ES-I3 (cell line): ENCODE results near the gene PPA1.
"Not testable (repeated sequence)": the region's sequence is repeated elsewhere in the genome, so short reads cannot be mapped to it uniquely, and the experiment has no call there.

Source experiments
- H3K36me3 ChIP-seq: 2 replicates; pipeline ENCODE4 v1.6.1; 2013; ENCODE audit warnings: mild to moderate bottlenecking, low read length, control low read depth, moderate library complexity; ENCODE audit not compliant: insufficient read depth
- H3K4me1 ChIP-seq: 2 replicates; pipeline ENCODE4 v1.6.1; 2013; ENCODE audit warnings: mild to moderate bottlenecking, control low read depth, low read length; ENCODE audit not compliant: insufficient read depth
- H3K9ac ChIP-seq: 2 replicates; pipeline ENCODE4 v1.6.1; 2013; ENCODE audit warnings: low read depth, mild to moderate bottlenecking, low read length, moderate library complexity
- H3K9me3 ChIP-seq: 2 replicates; pipeline ENCODE4 v1.6.1; 2013; ENCODE audit warnings: mild to moderate bottlenecking, low read length, moderate library complexity; ENCODE audit not compliant: control insufficient read depth, insufficient read depth

Gene PPA1

DNA sequence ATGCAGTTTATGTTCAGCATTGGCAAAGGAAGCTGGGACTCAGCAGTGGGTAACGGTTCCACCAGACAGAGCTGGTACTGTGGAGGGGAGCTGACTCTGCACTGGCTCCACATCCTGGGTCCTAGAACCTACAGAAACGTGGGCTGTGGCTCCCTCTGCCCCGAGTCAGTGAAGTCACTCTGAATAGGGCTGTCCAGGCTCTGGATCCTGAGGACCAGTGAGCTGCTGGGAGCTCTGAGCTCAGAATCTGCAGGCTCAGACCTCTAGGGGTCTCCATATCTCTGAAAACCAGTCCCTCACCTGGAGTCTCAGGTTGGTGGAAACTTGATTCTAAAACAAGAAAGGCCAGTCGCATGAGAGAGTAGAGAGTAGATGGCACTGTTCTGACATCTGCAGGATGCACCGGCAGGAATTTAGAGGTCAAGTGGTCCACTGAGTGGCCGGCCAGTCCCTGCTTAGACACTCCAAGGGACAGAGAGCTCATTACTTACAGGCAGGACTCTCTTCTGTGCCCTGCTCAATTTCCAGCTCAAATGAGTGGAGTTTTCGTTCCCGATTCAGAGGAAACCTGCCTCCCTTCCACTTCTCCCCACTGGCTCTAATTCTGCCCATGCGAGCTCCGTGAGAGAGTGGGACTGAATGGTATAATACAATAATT, 31.9 kb upstream of the PPA1 start:
- Histone ChIP-seq H3K36me3 (no peaks in the 10 kb centered on the region), H3K9ac (no peak overlapping the region), H3K4me1 (no peaks in the 10 kb centered on the region), H3K9me3 (no peaks in the 10 kb centered on the region; the same call in 1 of the 2 replicates)

DNA sequence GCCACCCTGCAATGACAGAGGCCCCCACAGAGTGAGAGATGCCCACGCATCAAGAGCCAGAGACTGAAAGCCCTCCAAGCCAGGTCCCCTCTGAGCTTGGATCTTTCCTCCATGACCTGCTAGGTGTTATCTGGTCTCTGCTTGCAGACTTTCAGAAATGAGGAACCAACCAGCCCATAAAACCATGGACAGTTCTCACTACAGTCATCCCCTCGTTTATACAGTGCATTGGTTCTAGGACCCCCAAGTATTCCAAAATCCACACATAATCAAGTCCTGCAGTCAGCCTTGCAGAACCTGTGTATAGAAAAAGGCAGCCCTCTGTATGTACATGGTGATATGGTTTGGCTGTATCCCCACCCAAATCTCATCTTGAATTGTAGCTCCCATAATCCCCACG, 27.5 kb upstream of the PPA1 start:
- Histone ChIP-seq H3K4me1 (no peaks in the 10 kb centered on the region), H3K9ac (no peak overlapping the region), H3K9me3 (no peaks in the 10 kb centered on the region; the same call in 1 of the 2 replicates), H3K36me3 (no peaks in the 10 kb centered on the region)

- Histone ChIP-seq H3K36me3 (no peaks in the 10 kb centered on the region), H3K9ac (no peak overlapping the region), H3K4me1 (no peaks in the 10 kb centered on the region), H3K9me3 (no peaks in the 10 kb centered on the region; the same call in 1 of the 2 replicates)
Observed at GRCh38 chr10:70260259-70260658, 27.0 kb upstream of the PPA1 start.

- no peaks in the 10 kb centered on the region for H3K36me3 ChIP-seq
- no peak overlapping the region for H3K9ac ChIP-seq
- no peaks in the 10 kb centered on the region; the same call in 1 of the 2 replicates for H3K9me3 ChIP-seq
- H3K4me1 ChIP-seq: no peaks in the 10 kb centered on the region
Observed at GRCh38 chr10:70258216-70258615, 25.0 kb upstream of the PPA1 start.

GRCh38 chr10:70257816-70258215, 24.6 kb upstream of the PPA1 start:
- H3K36me3 ChIP-seq, H3K9me3 ChIP-seq, H3K9ac ChIP-seq, H3K4me1 ChIP-seq: not testable (repeated sequence)

GRCh38 chr10:70256463-70256862, 23.2 kb upstream of the PPA1 start:
- H3K36me3 ChIP-seq: no peaks in the 10 kb centered on the region
- H3K9ac ChIP-seq: no peak overlapping the region
- H3K4me1 ChIP-seq: no peaks in the 10 kb centered on the region
- H3K9me3 ChIP-seq: no peaks in the 10 kb centered on the region; the same call in 1 of the 2 replicates

DNA sequence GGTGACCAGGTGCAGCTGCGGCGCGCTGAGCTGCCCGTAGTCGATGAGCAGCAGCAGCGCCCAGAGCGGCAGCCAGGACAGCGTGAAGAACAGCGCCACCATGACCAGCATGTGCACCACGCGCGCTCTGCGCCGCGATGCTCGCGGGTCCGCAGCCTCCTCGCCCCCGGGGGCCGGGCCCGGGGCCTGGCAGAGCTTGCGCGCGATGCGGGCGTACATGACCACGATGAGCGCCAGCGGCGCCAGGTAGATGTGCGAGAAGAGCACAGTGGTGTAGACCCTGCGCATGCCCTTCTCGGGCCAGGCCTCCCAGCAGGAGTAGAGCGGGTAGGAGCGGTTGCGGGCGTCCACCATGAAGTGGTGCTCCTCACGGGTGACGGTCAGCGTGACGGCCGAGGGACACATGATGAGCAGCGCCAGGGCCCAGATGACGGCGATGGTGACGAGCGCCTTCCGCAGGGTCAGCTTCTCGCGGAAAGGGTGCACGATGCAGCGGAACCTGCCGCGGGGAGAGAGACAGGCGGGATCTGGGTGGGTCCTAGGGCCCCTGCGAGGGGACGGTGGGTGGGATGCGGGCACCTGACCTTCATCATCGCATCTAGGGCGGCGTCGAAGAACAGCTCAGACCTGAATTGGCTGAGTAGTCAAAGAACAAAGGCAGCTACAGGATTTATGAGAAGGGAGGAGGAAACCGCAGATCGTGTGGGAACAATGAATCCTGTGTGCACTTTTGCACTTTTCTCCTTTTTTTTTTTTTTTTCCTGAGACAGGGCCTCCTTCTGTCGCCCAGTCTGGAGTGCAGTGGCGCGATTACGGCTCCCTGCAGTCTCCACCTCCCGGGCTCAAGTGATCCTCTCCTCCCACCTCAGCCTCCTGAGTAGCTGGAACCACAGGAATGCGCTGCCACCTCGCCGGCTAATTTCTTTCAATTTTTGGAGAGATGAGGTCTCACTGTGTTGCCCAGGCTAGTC, 22.4 kb upstream of the PPA1 start:
- Histone ChIP-seq H3K9ac (no peak overlapping the region), H3K36me3 (no peaks in the 10 kb centered on the region), H3K4me1 (no peaks in the 10 kb centered on the region), H3K9me3 (no peaks in the 10 kb centered on the region)

DNA sequence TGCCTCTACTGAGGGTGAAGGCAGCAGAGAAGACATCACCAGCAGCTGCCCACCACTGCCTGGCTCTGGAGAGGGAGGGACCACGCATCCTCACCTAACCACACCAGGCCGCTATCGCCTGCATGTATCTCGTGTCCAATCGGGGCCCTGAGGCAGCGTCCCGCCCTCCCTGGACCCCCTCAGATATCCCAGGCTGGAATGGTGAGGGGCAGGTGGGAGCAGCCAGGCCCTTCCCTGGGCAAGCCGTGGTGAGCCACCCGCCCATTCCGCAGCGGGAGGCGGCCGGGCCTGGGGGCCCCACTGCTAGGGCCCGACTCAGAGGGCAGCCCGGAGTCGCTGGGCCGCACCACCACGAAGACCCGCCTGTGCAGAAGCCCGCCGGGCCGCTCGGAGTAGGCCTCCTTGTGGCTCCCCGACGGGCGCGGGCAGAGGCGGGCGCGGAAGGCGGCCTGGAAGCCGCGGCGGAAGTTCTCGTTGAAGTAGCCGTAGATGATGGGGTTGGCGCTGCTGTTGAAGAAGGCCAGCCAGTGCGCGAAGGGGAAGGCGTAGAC, 21.6 kb upstream of the PPA1 start:
- no peak overlapping the region for H3K9ac ChIP-seq
- no peaks in the 10 kb centered on the region for H3K36me3 ChIP-seq
- no peaks in the 10 kb centered on the region for H3K9me3 ChIP-seq
- H3K4me1 ChIP-seq: no peaks in the 10 kb centered on the region

DNA sequence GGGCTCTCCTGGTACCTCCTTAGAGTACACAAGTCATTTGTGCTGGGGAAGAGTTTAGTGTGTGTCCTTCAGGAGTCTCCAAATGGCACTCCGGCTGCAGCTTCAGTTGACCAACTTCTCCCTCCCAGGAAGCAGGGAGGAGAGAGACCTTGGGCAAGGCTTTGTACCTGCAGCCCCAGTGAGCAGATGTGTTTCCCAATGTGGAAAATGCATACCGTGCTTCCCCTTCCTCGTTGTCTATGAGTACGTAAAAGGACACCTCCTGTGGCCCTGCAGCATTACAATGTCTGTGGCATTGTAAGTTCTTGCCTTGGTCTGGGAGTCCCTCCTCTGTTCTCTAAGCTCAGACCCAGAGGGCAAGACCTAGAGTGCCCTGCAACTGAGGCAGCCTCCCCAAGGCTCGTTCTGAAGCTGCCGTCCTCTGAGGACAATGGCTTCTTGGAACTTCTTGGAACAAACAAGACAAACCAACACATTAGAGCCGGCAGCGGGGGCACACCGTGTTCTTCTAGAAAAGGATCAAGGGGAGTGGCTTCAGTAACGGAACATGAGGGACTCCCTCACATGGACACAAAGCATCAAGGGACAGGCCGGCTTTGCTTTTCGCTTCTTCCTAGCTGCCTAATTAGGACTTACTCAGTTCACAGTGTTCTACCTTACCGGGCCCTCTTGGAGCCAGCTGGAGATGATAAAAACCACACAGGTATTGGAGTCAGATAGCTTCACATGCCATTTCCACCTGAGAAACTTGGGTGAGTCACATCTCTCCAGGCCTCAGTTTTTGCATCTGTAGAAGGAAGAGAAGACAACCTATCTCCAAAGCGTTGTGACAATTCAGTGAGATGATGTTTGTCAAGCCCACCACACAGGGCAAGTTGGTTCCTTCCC, 20.9 kb upstream of the PPA1 start:
- no peaks in the 10 kb centered on the region for H3K9me3 ChIP-seq
- no peaks in the 10 kb centered on the region for H3K36me3 ChIP-seq
- H3K9ac ChIP-seq: no peak overlapping the region
- H3K4me1 ChIP-seq: no peaks in the 10 kb centered on the region

- no peaks in the 10 kb centered on the region for H3K4me1 ChIP-seq
- H3K9me3 ChIP-seq: no peaks in the 10 kb centered on the region
- H3K36me3 ChIP-seq: no peaks in the 10 kb centered on the region
- no peak overlapping the region for H3K9ac ChIP-seq
Observed at GRCh38 chr10:70250961-70251680, 17.9 kb upstream of the PPA1 start.

DNA sequence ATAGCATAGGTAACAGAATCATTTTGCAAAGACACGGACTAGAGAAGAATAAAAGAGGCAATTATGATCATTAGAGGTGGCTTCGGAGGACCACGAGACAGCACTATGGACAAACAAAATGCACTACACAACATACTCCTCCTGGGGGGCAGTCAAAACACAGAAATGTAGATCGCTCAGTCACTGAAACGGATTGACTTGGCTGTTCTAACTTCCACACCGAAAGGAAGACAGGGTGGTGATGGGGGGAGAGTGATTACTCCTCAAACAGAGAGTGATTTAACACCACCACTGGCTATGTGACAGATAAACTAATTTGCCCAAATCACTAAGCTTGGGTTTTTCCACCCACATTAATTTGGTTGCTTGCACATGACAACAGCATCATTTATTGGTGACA, 14.1 kb upstream of the PPA1 start:
- H3K4me1 ChIP-seq: no peaks in the 10 kb centered on the region
- no peaks in the 10 kb centered on the region for H3K9me3 ChIP-seq
- no peak overlapping the region for H3K9ac ChIP-seq
- no peaks in the 10 kb centered on the region for H3K36me3 ChIP-seq

GRCh38 chr10:70241081-70241480, 7.9 kb upstream of the PPA1 start:
- H3K9me3 ChIP-seq: no peaks in the 10 kb centered on the region; the same call in 1 of the 2 replicates
- H3K36me3 ChIP-seq: no peaks in the 10 kb centered on the region
- H3K9ac ChIP-seq: no peak overlapping the region
- H3K4me1 ChIP-seq: no peaks in the 10 kb centered on the region

GRCh38 chr10:70239986-70240385, 6.8 kb upstream of the PPA1 start:
- H3K4me1 ChIP-seq, H3K9ac ChIP-seq, H3K9me3 ChIP-seq, H3K36me3 ChIP-seq: not testable (repeated sequence)
